Measurements from ENCODE around the gene PCGF3. TPM values are rescaled to one million over a fixed set of nuclear protein-coding genes. Genes with fewer than 3 reads are reported as not detected.

Gene PCGF3
- total RNA-seq, 4 donors from 2014 or later, result 56.5 to 256 (median 97.2) TPM

GRCh38 chr4:673349-674091 is 32.1 kb upstream of the PCGF3 start:
- Histone ChIP-seq H3K27me3 (no peaks in the 10 kb centered on the region), H3K36me3 (peaks cover 0 to 14% (median 6%) of the 10 kb centered on the region in 4 donors), H3K4me3 (peak overlapping the region; percentile 68 to 88 (median 71)), H3K4me1 (peaks cover 15 to 33% (median 29%) of the 10 kb centered on the region in 4 donors), H3K9me3 (no peaks in the 10 kb centered on the region), H3K27ac (peak overlapping the region; percentile 93 to 98 (median 94))
- intact Hi-C loops (cut with DNase I; ENCODE audit: low total_unique reads) (no loop called here), in situ Hi-C loops (cut with MboI; ENCODE audit: low pct_ligation_motif_present in 1 of 4, low pct_unique_long_range_greater_than_20kb in 1 of 4, low sequenced_read_pairs in 3 of 4) (no loop called here)
- peak; percentile 73 for DNase-seq
- no peak for TF ChIP-seq EP300 (IDR thresholded peaks at IDR 0.05; ENCODE audit: low read depth)
- TF ChIP-seq CTCF (IDR thresholded peaks at IDR 0.05), result no peak
- TF ChIP-seq POLR2AphosphoS5 (IDR thresholded peaks at IDR 0.05), result peak in 1 of 3 donors; percentile 39
- TF ChIP-seq POLR2A (IDR thresholded peaks at IDR 0.05), result peak; percentile 29
- WGBS, 2 donors (ENCODE audit: low coverage in 1 of 2), result 18 to 21% methylated on average over 9 to 25 of the region's 55 CpGs

- Histone ChIP-seq H3K9me3 (no peaks in the 10 kb centered on the region), H3K27me3 (no peaks in the 10 kb centered on the region), H3K27ac (peak within 1 kb of the TSS; percentile 93 to 98 (median 94)), H3K36me3 (peaks cover 0 to 14% (median 6%) of the 10 kb centered on the region in 4 donors), H3K4me3 (peak within 1 kb of the TSS; percentile 68 to 94 (median 78)), H3K4me1 (peaks cover 15 to 33% (median 29%) of the 10 kb centered on the region in 4 donors)
- 1% methylated on average over 44 of the region's 84 CpGs; no CpG with 5 or more reads in 1 of the 2 donors for WGBS, 2 donors (ENCODE audit: low coverage in 1 of 2)
- intact Hi-C loops (cut with DNase I; ENCODE audit: low total_unique reads), result no loop called here
- in situ Hi-C loops (cut with MboI; ENCODE audit: low pct_ligation_motif_present in 1 of 4, low pct_unique_long_range_greater_than_20kb in 1 of 4, low sequenced_read_pairs in 3 of 4), result no loop called here
- TF ChIP-seq POLR2A (IDR thresholded peaks at IDR 0.05), result peak; percentile 79
- no peak for TF ChIP-seq EP300 (IDR thresholded peaks at IDR 0.05; ENCODE audit: low read depth)
- peak; percentile 68 to 99 (median 91) for TF ChIP-seq CTCF (IDR thresholded peaks at IDR 0.05)
- TF ChIP-seq POLR2AphosphoS5 (IDR thresholded peaks at IDR 0.05), result peak; percentile 70 to 95 (median 87)
- DNase-seq, result peak; percentile 97
These were observed 31.2 kb upstream of the PCGF3 start, which contains the start of the genes ATP5ME and MYL5 for GRCh38 chr4:674172-675035. TSS of gene ATP5ME (minus strand) at chr4:674276. CDS start at chr4:674247, 29 bp downstream. TSS of gene MYL5 (plus strand) at chr4:674542. CDS start at chr4:678027, 3,485 bp downstream.

GRCh38 chr4:675036-675882 is 30.4 kb upstream of the PCGF3 start:
- Histone ChIP-seq H3K9me3 (no peaks in the 10 kb centered on the region), H3K4me3 (peak overlapping the region; percentile 68 to 94 (median 78)), H3K4me1 (peaks cover 15 to 34% (median 30%) of the 10 kb centered on the region in 4 donors), H3K36me3 (peaks cover 0 to 14% (median 6%) of the 10 kb centered on the region in 4 donors), H3K27me3 (no peaks in the 10 kb centered on the region), H3K27ac (peak overlapping the region; percentile 93 to 98 (median 94))
- in situ Hi-C loops (cut with MboI; ENCODE audit: low pct_ligation_motif_present in 1 of 4, low pct_unique_long_range_greater_than_20kb in 1 of 4, low sequenced_read_pairs in 3 of 4), result no loop called here
- intact Hi-C loops (cut with DNase I; ENCODE audit: low total_unique reads), result no loop called here
- WGBS, 2 donors (ENCODE audit: low coverage in 1 of 2), result 52% methylated on average over 20 of the region's 26 CpGs; no CpG with 5 or more reads in 1 of the 2 donors
- peak; percentile 21 for DNase-seq
- TF ChIP-seq POLR2AphosphoS5 (IDR thresholded peaks at IDR 0.05), result no peak
- TF ChIP-seq CTCF (IDR thresholded peaks at IDR 0.05), result peak in 1 of 5 experiments; percentile 9

Data from transverse colon (tissue), 4 donors.